Measurements from ENCODE around the gene ZNF333.

DNA sequence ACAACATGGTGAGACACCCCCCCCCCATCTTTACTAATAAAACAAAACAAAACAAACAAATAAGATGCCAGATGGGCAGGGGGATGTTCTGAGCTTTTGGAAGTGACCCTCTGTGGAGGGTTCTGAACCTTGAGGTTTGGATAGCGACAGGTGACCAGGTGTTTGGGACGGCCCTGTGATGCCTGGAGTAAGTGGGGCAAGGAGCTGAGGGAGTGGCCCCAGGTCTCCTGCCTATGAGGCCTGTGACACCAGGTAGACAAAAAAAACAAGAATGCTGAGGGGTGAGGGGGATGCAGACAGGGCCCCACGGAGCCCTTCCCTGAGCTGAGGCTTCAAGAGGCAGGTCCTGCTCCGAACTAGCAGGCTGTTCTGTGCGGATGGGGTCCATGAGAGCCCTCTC lies 79.4 kb downstream of the ZNF333 start:
- TF ChIP-seq, protein P1, sequence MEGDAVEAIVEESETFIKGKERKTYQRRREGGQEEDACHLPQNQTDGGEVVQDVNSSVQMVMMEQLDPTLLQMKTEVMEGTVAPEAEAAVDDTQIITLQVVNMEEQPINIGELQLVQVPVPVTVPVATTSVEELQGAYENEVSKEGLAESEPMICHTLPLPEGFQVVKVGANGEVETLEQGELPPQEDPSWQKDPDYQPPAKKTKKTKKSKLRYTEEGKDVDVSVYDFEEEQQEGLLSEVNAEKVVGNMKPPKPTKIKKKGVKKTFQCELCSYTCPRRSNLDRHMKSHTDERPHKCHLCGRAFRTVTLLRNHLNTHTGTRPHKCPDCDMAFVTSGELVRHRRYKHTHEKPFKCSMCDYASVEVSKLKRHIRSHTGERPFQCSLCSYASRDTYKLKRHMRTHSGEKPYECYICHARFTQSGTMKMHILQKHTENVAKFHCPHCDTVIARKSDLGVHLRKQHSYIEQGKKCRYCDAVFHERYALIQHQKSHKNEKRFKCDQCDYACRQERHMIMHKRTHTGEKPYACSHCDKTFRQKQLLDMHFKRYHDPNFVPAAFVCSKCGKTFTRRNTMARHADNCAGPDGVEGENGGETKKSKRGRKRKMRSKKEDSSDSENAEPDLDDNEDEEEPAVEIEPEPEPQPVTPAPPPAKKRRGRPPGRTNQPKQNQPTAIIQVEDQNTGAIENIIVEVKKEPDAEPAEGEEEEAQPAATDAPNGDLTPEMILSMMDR (IDR thresholded peaks at IDR 0.05) = no peak
- TF ChIP-seq POLR2A (IDR thresholded peaks at IDR 0.05) = no peak
